DND-41 (cell line): ENCODE measurements around the gene B3GNT4.
A peak's percentile ranks its signal among the peaks of the same experiment; 100 is the strongest.

ENCODE experiments used
- ATAC-seq: fragments of 200-7000 bp; cut with Tn5 transposase; 3 replicates; pipeline ENCODE4 v1.9.1; 2021; ENCODE audit warnings: low read depth; ENCODE audit not compliant: insufficient read depth
- DNase-seq: peaks from one replicate; pipeline ENCODE4 v3.0.0-alpha.2; 2020
- H2AFZ ChIP-seq: 2 replicates; pipeline ENCODE4 v1.6.0; 2012; ENCODE audit warnings: low read depth, low read length
- H3K27ac ChIP-seq: 2 replicates; pipeline ENCODE4 v1.5.1; 2012; ENCODE audit warnings: low read length, inconsistent platforms
- H3K27me3 ChIP-seq: fragments of 200-600 bp; sonication (generic); 2 replicates; pipeline ENCODE4 v1.6.0; 2012; ENCODE audit warnings: low read length, mild to moderate bottlenecking, inconsistent platforms; ENCODE audit not compliant: insufficient read depth, poor library complexity
- H3K36me3 ChIP-seq: 2 replicates; pipeline ENCODE4 v1.5.1; 2012; ENCODE audit warnings: low read length, inconsistent platforms; ENCODE audit not compliant: insufficient read depth
- H3K4me1 ChIP-seq: 2 replicates; pipeline ENCODE4 v1.5.1; 2012; ENCODE audit warnings: mild to moderate bottlenecking, low read length; ENCODE audit not compliant: insufficient read depth
- H3K4me2 ChIP-seq: 2 replicates; pipeline ENCODE4 v1.6.0; 2012; ENCODE audit warnings: mild to moderate bottlenecking, moderate library complexity, low read length, inconsistent platforms; ENCODE audit not compliant: insufficient read depth
- H3K4me3 ChIP-seq, 2 experiments: fragments of 200-600 bp in 1 of 2; shearing (Covaris generic) in 1 of 2; 2 replicates each; pipeline ENCODE4 v1.5.1; 2012 to 2016; ENCODE audit warnings: inconsistent platforms in 2 of 2, low read length in 2 of 2, mild to moderate bottlenecking in 2 of 2, low read depth in 1 of 2, moderate library complexity in 1 of 2
- H3K79me2 ChIP-seq: 2 replicates; pipeline ENCODE4 v1.6.0; 2012; ENCODE audit warnings: low read length, inconsistent platforms; ENCODE audit not compliant: insufficient read depth
- H3K9ac ChIP-seq: 2 replicates; pipeline ENCODE4 v1.6.0; 2012; ENCODE audit warnings: low read depth, mild to moderate bottlenecking, inconsistent platforms, low read length, moderate library complexity
- H3K9me3 ChIP-seq: 2 replicates; pipeline ENCODE4 v1.5.1; 2012; ENCODE audit warnings: low read length, moderate library complexity, mild to moderate bottlenecking, inconsistent platforms; ENCODE audit not compliant: insufficient read depth, severe bottlenecking
- H4K20me1 ChIP-seq: 2 replicates; pipeline ENCODE4 v1.6.0; 2012; ENCODE audit warnings: low read length; ENCODE audit not compliant: insufficient read depth
- EZH2 ChIP-seq: IDR thresholded peaks from 3 replicates; pipeline ENCODE4 v1.6.1; 2012; ENCODE audit warnings: borderline replicate concordance, low read depth, mild to moderate bottlenecking, moderate library complexity, low read length, inconsistent platforms; ENCODE audit not compliant: severe bottlenecking
- TF ChIP-seq, protein P1 (sequence below): IDR thresholded peaks from 2 replicates; pipeline ENCODE4 v1.5.1; 2012; ENCODE audit warnings: borderline replicate concordance, low read length, moderate library complexity, mild to moderate bottlenecking; ENCODE audit not compliant: poor library complexity, severe bottlenecking; ENCODE audit errors: extremely low read depth

Gene B3GNT4

DNA sequence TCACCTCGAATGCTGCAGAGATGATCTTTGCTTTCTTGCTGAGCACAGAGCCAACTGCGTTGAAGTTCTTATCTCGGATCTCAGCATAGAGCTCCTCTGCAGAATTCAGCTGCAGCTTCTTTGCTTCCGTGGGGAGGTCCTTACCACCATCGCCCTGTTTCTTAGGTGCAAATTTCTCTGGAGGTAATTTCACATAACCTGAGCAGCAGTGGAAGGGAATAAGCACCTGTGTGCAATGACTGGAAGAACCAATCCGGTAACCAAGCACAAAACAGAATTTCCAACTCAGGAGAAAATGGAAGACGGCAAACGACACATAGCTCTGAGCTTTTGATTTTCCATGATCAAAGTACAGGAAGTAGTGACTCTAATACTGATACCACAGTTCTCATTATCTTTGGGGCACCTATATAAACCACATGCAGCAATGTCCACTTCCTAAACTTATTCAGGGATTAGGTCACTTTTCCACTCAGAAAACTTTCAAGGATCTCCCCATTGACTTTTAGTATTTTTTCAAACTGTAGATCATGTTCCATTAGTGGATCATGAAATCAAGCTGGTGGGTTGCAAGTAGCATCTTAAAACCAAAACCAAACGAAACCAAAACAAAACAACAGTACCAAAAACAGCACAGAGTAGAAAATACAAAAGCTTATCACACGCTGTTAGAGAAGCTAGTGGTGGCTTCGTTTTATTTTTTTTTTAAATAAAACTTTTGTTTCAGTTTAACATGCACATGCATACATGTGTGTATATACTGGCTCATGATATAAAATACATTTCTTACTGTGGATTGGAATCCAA is 41.3 kb downstream of the B3GNT4 start:
- Histone ChIP-seq H3K79me2 (no peaks in the 10 kb centered on the region), H3K9me3 (no peaks in the 10 kb centered on the region), H3K4me3 (no peak overlapping the region), H3K27ac (no peak overlapping the region), H3K36me3 (peaks cover 36% of the 10 kb centered on the region), H4K20me1 (no peaks in the 10 kb centered on the region), H3K9ac (no peak overlapping the region), H3K4me2 (no peak overlapping the region), H3K4me1 (no peaks in the 10 kb centered on the region), H2AFZ (no peak overlapping the region), H3K27me3 (no peaks in the 10 kb centered on the region)
- DNase-seq, result no peak
- TF ChIP-seq, protein P1, sequence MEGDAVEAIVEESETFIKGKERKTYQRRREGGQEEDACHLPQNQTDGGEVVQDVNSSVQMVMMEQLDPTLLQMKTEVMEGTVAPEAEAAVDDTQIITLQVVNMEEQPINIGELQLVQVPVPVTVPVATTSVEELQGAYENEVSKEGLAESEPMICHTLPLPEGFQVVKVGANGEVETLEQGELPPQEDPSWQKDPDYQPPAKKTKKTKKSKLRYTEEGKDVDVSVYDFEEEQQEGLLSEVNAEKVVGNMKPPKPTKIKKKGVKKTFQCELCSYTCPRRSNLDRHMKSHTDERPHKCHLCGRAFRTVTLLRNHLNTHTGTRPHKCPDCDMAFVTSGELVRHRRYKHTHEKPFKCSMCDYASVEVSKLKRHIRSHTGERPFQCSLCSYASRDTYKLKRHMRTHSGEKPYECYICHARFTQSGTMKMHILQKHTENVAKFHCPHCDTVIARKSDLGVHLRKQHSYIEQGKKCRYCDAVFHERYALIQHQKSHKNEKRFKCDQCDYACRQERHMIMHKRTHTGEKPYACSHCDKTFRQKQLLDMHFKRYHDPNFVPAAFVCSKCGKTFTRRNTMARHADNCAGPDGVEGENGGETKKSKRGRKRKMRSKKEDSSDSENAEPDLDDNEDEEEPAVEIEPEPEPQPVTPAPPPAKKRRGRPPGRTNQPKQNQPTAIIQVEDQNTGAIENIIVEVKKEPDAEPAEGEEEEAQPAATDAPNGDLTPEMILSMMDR, result no peak
- no peak for TF ChIP-seq EZH2
- peak; percentile 58; the same call in 1 of the 3 replicates for ATAC-seq

DNA sequence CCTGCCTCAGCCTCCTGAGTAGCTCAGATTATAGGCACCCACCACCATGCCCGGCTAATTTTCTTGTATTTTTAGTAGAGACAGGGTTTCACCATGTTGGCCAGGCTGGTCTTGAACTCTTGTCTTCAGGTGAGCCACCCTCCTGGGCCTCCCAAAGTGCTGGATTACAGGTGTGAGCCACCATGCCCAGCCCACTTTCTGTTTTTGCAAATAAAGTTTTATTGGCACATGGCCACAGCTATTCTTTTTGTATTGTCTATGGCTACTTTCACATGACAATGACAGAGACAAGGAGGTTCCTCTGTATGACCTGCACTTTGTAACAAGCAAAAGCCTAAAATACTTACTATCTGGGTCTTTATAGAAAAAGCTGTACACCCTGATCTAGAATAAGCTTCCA is 42.0 kb downstream of the B3GNT4 start:
- Histone ChIP-seq H2AFZ (no peak overlapping the region), H3K4me3 (no peak overlapping the region), H3K4me1 (no peaks in the 10 kb centered on the region), H3K79me2 (no peaks in the 10 kb centered on the region), H3K9me3 (no peaks in the 10 kb centered on the region), H3K27me3 (no peaks in the 10 kb centered on the region), H3K4me2 (no peak overlapping the region), H3K27ac (no peak overlapping the region), H3K36me3 (peaks cover 44% of the 10 kb centered on the region), H4K20me1 (no peaks in the 10 kb centered on the region), H3K9ac (no peak overlapping the region)
- no peak for TF ChIP-seq EZH2
- TF ChIP-seq, protein P1, result no peak
- no peak for ATAC-seq
- no peak for DNase-seq

DNA sequence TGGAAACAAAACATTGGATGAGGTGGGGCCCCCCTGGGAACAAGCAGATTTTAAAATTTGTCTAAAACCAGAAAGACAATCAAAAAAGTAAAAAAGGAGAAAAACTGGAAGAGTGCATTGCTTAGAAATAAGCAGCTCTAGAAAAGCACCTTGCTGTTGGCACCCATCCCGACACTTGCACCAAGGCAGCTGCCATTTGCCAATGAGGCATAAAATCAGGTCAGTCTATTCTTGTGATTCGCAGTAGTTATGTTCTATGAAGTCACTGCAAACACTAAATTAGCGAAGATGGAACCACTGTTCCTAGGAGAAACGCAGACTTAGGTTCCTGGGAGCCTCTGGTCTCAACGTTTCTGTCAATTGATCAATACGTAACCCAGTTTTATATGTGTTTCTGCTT is 46.5 kb downstream of the B3GNT4 start:
- Histone ChIP-seq H3K4me2 (no peak overlapping the region), H3K4me1 (no peaks in the 10 kb centered on the region), H3K9me3 (no peaks in the 10 kb centered on the region), H3K4me3 (no peak overlapping the region), H3K79me2 (peaks cover 2% of the 10 kb centered on the region; the same call in 1 of the 2 replicates), H3K9ac (no peak overlapping the region), H2AFZ (no peak overlapping the region), H4K20me1 (no peaks in the 10 kb centered on the region; the same call in 1 of the 2 replicates), H3K27me3 (no peaks in the 10 kb centered on the region), H3K36me3 (peaks cover 32% of the 10 kb centered on the region), H3K27ac (no peak overlapping the region)
- no peak for DNase-seq
- TF ChIP-seq, protein P1, result no peak
- no peak for TF ChIP-seq EZH2
- ATAC-seq, result no peak
